GM19043 (cell line): ENCODE data around the gene SKA2.
"Not testable (repeated sequence)": the region's sequence is repeated elsewhere in the genome, so short reads cannot be mapped to it uniquely, and the experiment has no call there.

Source experiments
- ATAC-seq: cut with Tn5 transposase; IDR thresholded peaks from one replicate; pipeline ENCODE4 v1.9.1; 2021; ENCODE audit warnings: low read depth; ENCODE audit not compliant: unreplicated experiment

SKA2 gene

DNA sequence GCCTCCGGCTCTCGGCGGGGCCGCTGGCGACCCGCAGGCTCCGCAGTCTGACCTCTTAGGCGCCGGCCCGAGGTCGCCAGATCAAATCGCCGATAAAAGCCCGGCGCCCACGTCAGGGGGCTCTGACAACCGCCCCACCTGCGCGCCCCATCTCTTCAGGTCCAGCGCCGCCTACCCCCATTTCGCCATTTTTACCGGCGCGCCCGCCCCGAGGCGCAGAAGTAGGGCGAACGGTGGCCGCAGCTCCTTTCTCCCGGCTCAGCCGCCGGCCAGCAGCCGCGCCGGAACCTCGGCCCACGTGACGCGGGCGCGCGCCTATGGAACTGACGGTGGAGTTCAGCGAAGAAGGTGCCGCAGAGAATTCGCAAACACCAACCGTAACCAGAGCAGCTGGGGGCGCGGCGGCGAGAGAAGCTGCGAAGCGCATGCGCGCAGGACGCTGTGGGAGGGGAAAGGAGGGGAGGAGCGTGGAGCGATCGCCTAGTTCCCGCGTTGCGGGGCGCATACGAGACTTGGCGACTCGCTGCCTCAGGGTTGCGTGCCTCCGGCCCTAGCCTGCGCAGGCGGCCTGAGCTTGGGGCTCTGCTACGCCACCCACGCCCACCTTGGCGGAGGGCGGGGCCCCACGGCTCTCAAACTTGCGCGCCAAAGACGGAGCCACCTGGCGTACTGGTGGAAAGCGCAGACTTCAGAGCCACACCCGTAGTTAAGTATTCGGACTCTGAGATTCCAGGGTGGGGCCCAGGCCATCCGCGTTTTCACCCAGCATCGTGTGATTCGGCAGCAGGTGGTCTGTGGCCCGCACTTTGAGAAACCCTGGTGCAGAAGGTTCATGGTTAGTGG lies 48.3 kb downstream of the SKA2 start, which contains the start of gene TRIM37:
TRIM37 (minus strand) TSS at position 418 of the 843 bp plus-strand sequence. CDS start 419 bp downstream, outside the sequence.
- ATAC-seq: peak; percentile 96

DNA sequence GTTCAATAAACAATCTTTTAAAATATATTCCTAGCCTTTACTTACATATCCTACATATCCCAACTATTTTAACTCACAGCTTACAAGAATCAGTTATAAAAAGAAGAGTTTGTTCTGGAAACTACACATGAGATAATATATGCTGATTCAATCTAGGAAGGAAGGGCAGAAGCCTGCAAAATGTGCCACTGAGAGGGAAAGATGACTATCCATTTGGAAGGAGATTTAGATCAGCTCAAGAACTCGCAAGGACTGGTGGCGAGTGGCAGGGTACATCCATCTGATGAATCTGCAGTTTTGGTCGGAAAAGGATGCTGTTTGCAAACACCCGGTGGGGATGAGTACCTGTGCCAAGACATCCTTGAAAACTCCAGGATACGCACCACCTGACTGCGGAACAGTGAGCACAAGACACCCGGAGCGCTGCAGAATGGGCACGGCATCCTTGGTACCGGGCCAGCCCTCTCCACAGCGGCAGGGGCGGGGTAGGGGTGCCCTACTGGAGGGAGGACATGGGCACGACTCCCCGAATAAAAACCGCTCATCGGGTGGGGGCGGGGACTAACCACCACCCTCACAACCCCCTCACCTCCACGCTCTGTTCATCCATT lies 49.0 kb downstream of the SKA2 start:
- no peak for ATAC-seq

DNA sequence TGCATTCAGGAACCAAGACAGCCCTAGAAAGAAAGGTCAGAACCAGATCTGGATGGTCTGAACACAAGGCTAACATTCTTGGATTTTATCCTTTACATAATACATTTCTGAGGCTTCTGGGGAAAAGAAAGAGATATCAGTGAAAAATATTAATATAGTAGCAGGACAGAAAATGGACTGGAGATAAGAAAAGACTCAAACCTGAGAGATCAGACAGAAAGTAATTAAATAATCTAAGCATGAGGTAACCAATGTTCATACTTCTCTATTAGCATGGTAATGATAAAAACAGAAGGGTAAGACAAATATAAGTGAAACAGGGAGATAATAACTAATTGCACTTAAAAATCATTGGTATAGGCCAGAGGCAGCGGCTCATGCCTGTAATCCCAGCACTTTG lies 53.8 kb downstream of the SKA2 start:
- no peak for ATAC-seq

DNA sequence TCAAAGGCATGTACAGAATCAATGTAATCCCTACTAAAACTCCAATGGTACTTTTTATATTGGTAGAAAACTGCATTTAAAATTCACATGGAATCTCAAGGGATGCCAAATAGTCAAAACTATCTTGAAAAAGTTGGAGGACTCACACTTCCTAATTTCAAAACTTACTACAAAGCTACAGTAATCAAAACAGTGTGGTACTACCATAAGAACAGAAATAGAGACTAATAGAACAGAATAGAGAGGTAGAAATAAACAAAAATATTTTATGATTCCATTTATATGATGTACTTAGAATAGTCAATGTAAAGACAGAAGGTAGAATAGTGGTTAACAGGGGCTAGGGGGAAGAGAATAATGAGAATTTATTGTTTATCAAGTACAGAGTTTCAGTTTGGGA lies 57.1 kb downstream of the SKA2 start:
- ATAC-seq: no peak

DNA sequence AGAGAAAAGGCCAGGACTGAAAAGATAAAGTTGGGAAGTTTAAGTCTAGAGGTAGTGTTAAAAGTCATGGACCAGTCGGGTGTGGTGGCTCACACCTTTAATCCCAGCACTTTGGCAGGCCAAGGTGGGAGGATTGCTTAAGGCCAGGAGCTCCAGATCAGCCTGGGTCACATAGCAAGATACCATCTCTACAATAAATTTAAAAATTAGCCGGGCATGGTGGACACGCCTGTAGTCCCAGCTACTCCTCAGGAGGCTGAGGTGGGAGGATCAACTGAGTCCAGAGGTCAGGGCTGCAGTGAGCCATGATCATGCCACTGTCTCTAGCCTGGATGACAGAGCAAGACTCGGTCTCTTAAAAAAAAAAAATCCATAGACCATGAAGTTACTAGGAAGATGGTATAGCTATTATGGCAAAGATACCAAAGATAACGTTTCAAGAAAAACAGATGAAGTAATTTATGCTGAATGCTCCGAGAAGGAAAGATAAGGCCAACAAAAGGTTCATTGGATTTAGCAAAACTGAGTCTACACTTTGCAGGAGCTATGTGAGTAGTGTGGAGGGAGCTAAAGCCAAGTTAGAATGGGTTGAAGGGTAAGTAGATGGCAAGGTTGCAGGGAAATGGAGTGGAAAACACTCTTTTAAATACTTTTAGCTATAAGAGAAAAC lies 60.0 kb downstream of the SKA2 start:
- no peak for ATAC-seq

DNA sequence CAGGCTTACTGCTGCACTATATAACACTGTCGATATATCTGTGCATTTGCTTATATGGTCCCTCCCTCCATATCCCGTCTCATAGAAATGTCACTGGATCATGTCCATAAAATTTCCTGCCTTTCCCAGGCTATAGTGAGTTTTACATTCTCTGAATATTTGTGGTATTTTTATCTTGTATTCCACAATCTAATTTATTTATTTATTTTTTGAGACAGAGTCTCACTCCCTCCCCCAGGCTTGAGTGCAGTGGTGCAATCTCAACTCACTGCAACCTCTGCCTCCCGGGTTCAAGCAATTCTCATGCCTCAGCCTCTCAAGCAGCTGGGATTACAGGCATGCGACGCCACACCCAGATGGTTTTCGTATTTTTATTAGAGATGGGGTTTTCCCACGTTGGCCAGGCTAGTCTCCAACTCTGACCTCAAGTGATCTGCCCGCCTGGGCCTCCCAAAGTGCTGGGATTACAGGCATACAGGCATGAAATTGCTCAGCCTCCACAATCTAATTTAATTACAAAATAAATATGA lies 61.2 kb downstream of the SKA2 start:
- ATAC-seq: no peak

DNA sequence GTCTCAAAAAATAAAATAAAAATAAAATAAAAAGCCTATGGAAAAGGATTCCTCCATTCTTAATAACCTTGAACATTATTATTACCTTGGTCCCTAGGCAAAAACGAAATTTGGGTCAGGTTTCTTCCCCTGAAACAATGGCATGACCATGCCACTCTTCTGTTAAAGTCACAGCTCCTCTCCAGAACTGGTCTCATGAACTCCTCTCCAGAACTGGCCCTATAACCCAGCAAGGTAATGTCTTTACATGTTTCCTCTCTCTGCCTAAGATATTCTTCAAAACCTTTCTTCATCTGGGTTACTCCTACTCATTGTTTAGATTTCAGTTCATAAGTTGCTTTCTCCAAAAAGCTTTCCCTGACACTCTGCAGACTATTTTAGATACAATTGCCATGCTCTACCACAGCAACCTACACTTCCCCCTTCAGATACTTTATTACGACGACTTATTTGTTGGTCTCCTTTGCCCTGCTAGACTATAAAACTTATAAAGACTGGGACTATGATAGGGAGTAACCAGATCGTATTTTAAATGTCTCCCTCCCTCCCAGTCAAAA lies 61.8 kb downstream of the SKA2 start:
- no peak for ATAC-seq

DNA sequence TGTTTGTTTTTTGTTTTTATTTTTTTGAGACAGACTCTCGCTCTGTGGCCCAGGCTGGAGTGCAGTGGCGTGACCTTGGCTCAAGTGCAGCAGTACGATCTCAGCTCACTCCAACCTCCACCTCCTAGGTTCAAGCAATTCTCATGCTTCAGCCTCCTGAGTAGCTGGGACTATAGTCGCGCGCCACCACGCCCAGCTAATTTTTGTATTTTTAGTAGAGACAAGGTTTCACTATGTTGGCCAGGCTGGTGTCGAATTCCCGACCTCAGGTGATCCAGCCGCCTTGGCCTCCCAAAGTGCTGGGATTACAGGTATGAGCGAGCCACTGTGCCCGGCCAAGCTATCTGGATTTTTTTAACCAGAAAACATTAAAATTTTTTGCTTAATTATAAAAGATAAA lies 64.4 kb downstream of the SKA2 start:
- not testable (repeated sequence) for ATAC-seq

DNA sequence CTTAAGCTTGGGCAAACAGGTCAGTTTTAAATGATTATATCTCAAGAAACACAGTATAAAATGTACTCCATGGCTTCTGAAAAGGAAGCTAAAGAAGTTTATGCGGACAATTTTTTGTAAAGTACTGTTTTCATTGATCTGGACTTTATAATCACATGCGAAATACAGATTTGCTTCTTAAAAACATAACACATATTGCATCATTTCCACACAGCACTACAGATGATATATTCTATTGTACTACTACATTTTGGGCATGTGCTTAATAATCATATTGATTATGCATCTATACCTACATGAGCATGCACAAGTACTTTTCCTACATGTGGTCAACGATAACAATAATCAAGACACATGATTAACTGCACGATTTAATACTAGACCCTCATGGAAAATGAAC lies 70.8 kb downstream of the SKA2 start:
- no peak for ATAC-seq

DNA sequence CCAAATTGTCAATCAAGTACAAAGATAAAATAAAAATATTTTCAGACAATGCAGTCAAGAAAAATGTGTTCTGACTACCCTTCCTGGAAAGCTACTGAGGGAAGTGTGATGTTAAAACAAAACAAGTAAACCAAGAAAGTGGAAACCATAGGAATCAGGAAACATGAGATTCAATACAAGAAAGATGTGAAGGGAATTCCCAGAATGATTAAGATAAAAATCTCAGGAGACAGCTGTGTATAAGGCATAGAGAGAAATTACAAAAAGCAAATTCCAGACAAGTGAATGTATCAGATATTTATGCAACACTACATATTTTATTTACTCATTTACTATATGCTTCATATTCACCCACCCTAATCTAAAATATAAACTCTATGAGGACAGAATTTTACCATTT lies 80.5 kb downstream of the SKA2 start:
- no peak for ATAC-seq

DNA sequence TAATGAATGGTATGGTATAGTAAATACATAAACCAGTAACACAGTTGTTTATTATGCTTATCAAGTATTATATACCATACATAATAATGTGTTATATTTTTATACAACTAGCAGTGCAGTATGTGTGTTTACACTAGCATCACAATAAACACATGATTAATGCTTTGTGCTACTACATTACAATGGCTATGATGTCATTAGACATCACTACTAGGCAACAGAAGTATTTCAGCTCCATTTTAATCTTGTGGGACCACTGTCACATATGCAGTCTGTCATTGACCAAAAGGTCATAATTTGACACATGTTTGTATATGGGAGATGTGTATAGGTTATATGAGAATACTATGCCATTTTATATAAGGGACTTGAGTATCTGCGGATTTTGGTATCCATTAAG lies 81.0 kb downstream of the SKA2 start:
- ATAC-seq: no peak

DNA sequence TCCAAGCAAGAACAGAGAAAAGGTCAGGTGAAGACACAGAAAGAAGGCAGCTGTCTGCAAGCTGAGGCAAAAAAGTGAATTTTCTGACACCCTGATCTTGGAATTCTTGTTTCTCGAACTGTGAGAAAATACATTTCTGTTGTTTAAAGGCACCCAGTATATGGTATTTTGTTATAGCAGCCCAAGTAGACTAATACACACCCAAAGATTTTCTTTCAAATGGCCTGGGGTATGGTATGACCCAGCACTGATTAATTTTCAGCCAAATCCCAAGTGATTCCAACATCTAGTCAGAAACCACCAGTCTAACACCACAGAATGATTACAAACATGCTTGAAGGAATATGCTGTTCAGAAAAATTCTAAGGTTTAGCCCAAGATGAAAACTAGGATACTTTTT lies 85.1 kb downstream of the SKA2 start:
- no peak for ATAC-seq

DNA sequence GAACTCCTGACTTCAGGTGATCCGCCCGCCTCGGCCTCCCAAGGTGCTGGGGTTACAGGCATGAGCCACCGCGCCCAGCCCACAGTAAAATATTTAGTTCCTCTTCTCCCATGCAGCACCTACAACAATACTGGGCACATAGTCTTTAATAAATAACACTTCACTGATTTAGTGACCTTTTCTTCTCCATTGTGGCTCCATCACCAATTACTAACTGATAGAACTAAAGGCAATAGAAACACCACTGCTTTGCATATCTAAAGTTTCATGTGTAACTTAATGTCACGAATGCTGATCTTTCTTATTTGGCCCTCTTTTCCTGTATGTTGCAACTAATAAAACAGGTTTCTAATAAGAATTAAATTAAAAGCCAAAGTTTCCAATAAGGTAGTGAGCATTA lies 87.2 kb downstream of the SKA2 start:
- ATAC-seq: peak; percentile 87

DNA sequence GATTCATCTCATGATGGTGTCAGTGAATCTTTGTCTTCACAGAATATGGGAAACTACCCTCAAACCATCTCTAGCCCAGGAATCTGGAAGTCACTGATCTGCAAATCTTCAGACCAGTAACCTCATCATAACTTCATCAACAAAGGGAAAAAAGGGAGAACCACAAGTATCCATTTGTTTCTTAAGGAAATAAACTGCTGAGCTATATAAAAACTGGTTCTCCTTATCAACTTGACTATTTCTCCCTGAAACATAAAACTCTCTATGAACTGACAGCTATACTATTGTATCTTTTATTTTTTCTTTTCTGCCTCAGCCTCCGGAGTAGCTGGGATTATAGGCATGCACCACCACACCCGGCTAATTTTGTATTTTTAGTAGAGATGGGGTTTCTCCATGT lies 87.6 kb downstream of the SKA2 start:
- no peak for ATAC-seq

DNA sequence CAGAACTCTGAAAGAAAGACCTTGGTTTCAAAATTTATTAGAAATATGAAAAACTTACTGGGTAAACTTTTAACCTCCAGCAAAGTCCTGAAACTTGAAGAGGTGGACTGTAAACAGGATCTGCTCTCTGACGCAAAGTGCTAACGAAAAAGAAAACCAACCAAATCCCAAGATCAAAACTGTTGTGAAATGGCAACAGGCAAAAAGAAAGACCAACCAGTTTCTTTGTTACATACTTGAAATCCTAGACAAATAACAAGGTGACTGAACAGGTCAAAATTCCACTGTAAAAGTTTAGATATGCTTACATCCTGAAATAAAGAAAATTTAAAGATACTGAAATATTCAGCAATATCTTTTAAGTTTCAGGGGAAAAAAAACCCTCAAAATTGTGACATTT lies 92.5 kb downstream of the SKA2 start:
- no peak for ATAC-seq
